HUES48 (cell line): ENCODE results near the gene SLC4A9.
"Not testable (repeated sequence)": the region's sequence is repeated elsewhere in the genome, so short reads cannot be mapped to it uniquely, and the experiment has no call there.

Experiments used
- H3K27ac ChIP-seq: one replicate; pipeline ENCODE4 v1.7.0; 2013; ENCODE audit warnings: low read depth, low read length, inconsistent platforms
- H3K27me3 ChIP-seq: 2 replicates; pipeline ENCODE4 v1.6.1; 2013; ENCODE audit warnings: mild to moderate bottlenecking, low read length; ENCODE audit not compliant: control insufficient read depth, insufficient read depth
- H3K36me3 ChIP-seq: 2 replicates; pipeline ENCODE4 v1.6.1; 2013; ENCODE audit warnings: low read length; ENCODE audit not compliant: control insufficient read depth, insufficient read depth
- H3K4me1 ChIP-seq: 2 replicates; pipeline ENCODE4 v1.6.1; 2013; ENCODE audit warnings: mild to moderate bottlenecking, low read length; ENCODE audit not compliant: control insufficient read depth, insufficient read depth
- H3K4me3 ChIP-seq: 2 replicates; pipeline ENCODE4 v1.5.1; 2013; ENCODE audit warnings: mild to moderate bottlenecking, low read depth, low read length
- H3K9ac ChIP-seq: 2 replicates; pipeline ENCODE4 v1.6.1; 2013; ENCODE audit warnings: mild to moderate bottlenecking, low read depth, low read length, moderate library complexity
- H3K9me3 ChIP-seq: 2 replicates; pipeline ENCODE4 v1.6.1; 2013; ENCODE audit warnings: low read length; ENCODE audit not compliant: control insufficient read depth, insufficient read depth

Gene SLC4A9

DNA sequence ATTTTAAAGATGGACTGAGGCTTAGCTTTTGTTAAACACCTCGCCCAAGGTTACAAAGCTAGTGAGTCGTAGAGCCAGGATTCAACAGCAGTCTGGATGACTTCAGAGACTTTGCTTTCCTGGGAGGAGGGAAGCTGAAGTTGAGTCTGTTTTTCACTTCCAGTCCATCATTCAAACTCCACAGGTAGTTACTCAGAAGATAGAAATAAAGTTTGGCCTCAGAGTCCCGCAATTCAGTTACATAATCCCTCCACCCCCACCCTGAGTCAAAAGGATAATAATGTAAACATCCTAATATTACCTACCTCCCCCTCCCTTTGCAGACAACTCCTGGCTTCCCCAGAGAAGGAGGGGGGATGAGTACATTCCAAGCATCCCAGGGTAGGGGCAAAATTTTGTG, 21.7 kb upstream of the SLC4A9 start:
- Histone ChIP-seq H3K9ac (no peak overlapping the region), H3K27ac (no peak overlapping the region), H3K4me3 (no peak overlapping the region), H3K9me3 (no peaks in the 10 kb centered on the region), H3K27me3 (no peaks in the 10 kb centered on the region), H3K4me1 (no peaks in the 10 kb centered on the region), H3K36me3 (peaks cover 13% of the 10 kb centered on the region)

DNA sequence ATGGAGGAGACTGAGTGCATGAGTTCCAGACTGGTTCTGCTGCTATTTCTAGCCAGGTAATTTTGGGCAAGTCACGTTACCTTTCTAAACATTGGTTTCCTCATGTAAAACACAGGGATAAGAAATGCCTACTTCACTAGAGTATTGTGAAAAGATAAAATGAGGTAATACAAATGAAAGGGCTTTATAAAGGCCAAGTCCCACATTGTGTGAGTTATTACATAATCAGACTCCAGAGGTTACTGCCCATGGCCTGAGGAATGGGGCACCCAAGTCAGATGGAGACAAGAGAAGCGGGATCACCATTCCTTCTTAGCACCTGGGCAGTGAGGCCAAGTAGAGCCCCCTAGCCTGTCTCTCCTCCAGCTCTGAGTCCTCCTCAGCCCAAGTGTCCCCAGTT, 21.1 kb upstream of the SLC4A9 start:
- H3K27me3 ChIP-seq, result no peaks in the 10 kb centered on the region
- H3K27ac ChIP-seq, result no peak overlapping the region
- no peak overlapping the region for H3K4me3 ChIP-seq
- H3K9me3 ChIP-seq, result no peaks in the 10 kb centered on the region
- H3K36me3 ChIP-seq, result peaks cover 7% of the 10 kb centered on the region; the same call in 1 of the 2 replicates
- no peak overlapping the region for H3K9ac ChIP-seq
- H3K4me1 ChIP-seq, result no peaks in the 10 kb centered on the region

DNA sequence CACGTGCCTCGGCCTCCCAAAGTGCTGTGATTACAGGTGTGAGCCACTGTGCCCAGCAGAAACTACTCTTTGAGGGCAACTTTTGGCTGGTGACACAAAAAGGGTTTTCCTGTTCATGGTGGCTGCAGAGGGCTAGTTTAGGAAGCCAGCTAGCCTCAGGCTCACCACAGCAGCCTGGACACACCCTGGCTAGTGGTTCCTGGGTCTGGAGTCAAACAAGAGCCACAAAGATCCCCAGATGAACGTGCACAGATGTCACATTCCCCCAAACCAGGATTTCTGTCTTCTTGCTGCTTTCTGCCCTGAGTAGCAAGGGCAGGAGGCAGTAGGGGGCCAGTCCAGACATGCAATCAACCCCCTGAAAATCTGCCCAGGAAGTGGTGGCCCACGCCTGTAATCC, 20.4 kb upstream of the SLC4A9 start:
- Histone ChIP-seq H3K36me3 (peaks cover 4% of the 10 kb centered on the region; the same call in 1 of the 2 replicates), H3K9ac (no peak overlapping the region), H3K27ac (no peak overlapping the region), H3K27me3 (no peaks in the 10 kb centered on the region), H3K4me3 (no peak overlapping the region), H3K9me3 (no peaks in the 10 kb centered on the region), H3K4me1 (no peaks in the 10 kb centered on the region)

DNA sequence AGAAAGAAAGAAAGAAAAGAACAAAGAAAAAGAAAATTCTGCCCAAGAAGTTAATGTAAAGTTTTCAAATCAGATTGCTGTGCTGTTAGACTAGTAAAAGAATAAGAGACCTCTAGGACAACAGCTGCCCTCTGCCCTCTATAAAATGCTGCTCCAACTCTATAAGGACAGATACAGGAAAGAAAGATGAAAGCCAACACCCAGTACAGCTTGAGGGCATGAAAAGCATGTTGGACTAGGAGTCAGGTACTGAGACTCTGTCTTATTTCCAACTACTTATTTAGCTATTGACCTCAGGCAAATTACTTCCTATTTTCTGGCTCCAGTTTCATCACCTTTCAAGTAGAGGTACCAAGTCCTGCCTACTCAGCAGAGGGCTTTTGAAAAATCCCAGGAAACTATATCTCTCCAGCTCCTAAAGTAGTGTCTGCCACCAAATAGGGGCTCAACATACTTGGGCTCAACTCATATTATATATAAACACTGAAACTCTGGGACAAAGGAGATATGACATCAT, 19.3 kb upstream of the SLC4A9 start:
- H3K4me3 ChIP-seq, result no peak overlapping the region
- peaks cover 10% of the 10 kb centered on the region for H3K27me3 ChIP-seq
- no peak overlapping the region for H3K9ac ChIP-seq
- no peaks in the 10 kb centered on the region; the same call in 1 of the 2 replicates for H3K36me3 ChIP-seq
- no peaks in the 10 kb centered on the region for H3K9me3 ChIP-seq
- H3K27ac ChIP-seq, result no peak overlapping the region
- peaks cover 10% of the 10 kb centered on the region for H3K4me1 ChIP-seq

DNA sequence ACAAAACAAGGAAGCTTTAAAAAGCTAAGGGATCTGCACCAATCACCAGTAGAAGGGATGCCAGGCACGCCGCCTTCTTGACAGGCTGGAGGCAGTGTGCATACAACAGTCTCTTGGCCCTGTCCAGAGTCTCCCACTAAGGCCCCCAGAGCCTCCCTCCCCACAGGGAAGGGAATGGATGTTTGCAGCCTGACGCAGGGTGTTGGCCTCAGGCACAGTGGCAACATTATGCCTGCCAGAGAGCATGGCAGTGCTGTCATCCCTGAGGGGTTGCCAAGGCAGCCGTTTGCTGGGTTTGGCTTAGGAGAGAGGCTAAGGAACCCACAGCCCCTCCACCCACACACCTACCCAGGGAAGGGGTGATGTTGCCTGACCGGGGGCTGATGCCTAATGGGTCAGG, 18.4 kb upstream of the SLC4A9 start:
- peaks cover 12% of the 10 kb centered on the region for H3K4me1 ChIP-seq

DNA sequence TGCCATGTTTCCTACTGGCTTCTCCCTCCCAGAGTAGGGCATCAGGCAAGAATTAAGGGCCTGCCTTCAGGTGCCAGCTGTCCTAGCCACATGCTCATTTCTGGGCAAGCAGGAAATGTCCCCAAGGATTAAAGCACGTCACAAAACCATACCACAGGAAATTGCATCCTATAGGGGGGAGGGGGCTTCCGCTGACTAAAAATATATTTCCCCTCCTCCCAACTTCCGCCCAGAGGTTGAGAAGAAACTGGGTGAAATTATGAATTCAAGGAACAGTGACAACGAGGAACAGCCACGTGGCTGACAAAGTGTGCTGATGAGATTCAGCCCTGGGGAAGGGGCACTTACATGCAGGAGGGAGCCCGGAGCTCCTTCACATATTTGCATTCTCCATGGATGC, 17.7 kb upstream of the SLC4A9 start:
- Histone ChIP-seq H3K4me1 (peaks cover 16% of the 10 kb centered on the region), H3K4me3 (no peak overlapping the region), H3K9ac (no peak overlapping the region), H3K9me3 (no peaks in the 10 kb centered on the region), H3K27me3 (peaks cover 13% of the 10 kb centered on the region), H3K27ac (no peak overlapping the region), H3K36me3 (no peaks in the 10 kb centered on the region; the same call in 1 of the 2 replicates)

More for the DNA sequence above, 18.4 kb upstream of the SLC4A9 start:
- Histone ChIP-seq H3K36me3 (no peaks in the 10 kb centered on the region; the same call in 1 of the 2 replicates), H3K9ac (no peak overlapping the region), H3K27ac (no peak overlapping the region), H3K4me3 (no peak overlapping the region), H3K27me3 (peaks cover 13% of the 10 kb centered on the region), H3K9me3 (no peaks in the 10 kb centered on the region)

DNA sequence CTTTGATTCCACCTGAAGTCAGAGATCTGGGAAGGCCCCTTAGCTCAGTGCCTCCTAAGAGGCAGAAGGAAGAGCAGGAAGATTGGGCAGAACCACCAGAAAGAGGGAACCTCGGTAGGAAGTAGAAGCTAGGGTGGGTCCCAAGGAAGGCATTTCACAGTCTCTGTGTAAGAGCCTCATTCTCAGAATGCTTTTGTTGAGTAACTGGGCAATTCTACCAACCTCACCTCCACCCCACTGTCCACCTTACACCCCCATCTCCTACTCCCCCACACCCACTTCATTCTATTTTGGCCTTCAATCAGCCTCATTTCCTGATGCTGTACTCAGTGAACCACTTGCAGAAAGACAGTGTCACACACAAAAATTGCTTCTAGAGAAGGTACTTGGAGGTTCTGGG, 17.1 kb upstream of the SLC4A9 start:
- no peaks in the 10 kb centered on the region; the same call in 1 of the 2 replicates for H3K36me3 ChIP-seq
- H3K4me1 ChIP-seq, result peaks cover 17% of the 10 kb centered on the region
- no peak overlapping the region for H3K4me3 ChIP-seq
- H3K9me3 ChIP-seq, result no peaks in the 10 kb centered on the region
- no peak overlapping the region for H3K9ac ChIP-seq
- peaks cover 13% of the 10 kb centered on the region for H3K27me3 ChIP-seq
- no peak overlapping the region for H3K27ac ChIP-seq

DNA sequence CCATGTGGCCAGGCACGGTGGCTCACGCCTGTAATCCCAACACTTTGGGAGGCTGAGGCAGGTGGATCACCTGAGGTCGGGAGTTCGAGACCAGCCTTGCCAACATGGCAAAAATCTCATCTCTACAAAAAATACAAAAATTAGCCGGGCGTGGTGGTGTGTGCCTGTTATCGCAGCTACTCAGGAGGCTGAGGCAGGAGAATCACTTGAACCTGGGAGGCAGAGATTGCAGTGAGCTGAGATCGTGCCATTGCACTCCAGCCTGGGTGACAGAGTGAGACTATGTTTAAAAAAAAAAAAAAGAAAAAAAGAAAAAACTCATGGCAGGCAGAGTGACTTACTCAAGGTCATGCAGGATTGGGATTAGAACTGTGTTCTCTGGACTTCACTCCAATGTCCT, 16.1 kb upstream of the SLC4A9 start:
- Histone ChIP-seq H3K27me3 (peaks cover 13% of the 10 kb centered on the region), H3K4me1 (peaks cover 17% of the 10 kb centered on the region)
- H3K9ac ChIP-seq, H3K9me3 ChIP-seq, H3K36me3 ChIP-seq, H3K27ac ChIP-seq, H3K4me3 ChIP-seq: not testable (repeated sequence)

DNA sequence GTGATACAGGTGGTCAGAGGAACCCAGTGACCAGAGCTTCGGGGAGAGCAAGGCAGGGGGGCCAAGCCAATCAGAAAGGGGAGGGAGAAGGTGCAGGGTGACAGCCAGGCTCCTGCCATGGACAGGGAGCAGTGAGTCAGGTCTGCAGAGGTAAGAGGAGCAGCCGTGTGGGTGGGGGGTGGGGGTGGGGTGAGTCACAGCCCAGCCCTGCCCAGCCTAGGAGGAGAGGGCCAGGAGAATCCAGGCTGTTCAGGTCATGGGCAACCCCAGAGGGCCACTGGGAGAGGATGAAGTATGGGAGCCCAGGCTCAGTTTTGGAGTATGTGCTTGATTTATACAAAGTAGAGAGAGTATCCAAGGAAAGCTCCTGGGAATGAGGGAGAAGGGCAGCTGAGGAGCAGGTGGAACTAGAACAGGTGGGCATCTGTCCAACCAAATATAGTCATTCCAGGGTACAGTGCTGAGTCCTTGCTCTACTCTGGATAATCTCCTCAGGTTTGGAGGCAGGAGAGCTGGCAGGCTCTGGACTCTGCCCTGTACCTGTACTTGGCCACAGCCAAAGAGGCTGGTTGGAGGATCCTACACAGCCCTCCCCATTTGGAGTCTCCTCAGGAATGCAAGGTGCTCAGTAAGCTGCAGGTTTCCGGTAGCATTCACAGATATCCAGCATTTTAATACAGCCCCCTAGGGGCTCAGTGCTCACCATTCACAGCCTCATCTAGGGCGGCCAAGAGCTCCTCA, 15.1 kb upstream of the SLC4A9 start:
- no peaks in the 10 kb centered on the region; the same call in 1 of the 2 replicates for H3K36me3 ChIP-seq
- H3K27me3 ChIP-seq, result peaks cover 13% of the 10 kb centered on the region
- peak overlapping the region; percentile 73 for H3K4me3 ChIP-seq
- peaks cover 17% of the 10 kb centered on the region for H3K4me1 ChIP-seq
- no peak overlapping the region for H3K9ac ChIP-seq
- no peak overlapping the region for H3K27ac ChIP-seq
- H3K9me3 ChIP-seq, result no peaks in the 10 kb centered on the region

DNA sequence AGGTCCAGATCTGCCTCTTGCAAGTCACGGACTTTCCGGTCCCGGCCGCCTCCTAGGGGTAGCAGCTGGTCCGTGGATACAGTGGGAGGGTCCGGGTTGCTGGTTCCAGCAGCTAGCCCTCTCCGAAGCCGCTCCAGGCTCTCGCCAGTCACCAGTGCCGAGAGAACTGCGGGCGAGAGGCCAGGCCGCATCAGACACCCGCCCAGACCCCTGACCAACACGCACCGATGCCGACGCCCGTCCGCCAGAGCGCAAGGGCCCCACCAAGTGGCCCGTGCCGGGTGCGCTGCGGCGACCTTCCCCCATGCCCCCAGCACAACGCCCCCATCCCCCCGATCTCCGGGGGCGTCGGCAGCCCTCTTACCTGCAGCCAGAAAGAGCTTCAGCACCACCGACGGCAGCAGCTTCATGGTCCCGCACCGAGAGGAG, 14.1 kb upstream of the SLC4A9 start:
- Histone ChIP-seq H3K4me3 (peak overlapping the region; percentile 73), H3K4me1 (peaks cover 17% of the 10 kb centered on the region), H3K9ac (peak overlapping the region; percentile 60), H3K36me3 (no peaks in the 10 kb centered on the region; the same call in 1 of the 2 replicates), H3K27me3 (peaks cover 13% of the 10 kb centered on the region), H3K9me3 (no peaks in the 10 kb centered on the region), H3K27ac (peak overlapping the region; percentile 58)
